ENCODE results near the gene DNHD1.

DNA sequence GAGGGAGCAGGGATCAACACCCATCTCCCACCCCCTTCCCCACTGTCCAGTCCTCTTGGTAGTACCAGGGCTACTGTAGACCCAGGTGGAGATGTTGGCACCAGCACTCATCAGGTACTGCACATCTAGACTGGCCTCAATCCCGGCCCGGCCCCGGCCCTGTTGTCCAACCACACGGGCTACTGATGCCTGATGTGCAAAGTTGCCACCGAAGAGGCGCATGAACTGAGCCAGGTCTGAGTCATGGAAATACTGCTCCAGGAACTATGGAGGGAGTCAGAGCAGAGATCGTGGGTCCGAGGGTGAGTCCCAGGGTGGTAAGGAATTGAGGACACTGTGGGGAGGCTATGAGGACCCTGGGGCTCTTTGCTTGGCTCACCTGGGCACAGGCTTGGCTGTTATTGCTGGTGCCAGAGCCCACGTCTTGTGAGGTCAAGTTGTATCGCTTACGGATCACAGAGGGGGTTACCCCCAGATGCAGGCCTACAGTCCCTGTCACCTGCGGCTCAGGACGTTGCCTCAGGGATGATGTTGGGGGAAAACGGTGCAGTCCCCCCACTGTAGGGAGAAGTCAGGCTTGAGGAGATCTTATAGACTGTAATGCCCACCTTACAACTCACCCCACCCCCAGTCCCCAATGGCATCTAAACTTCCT is 119.6 kb downstream of the DNHD1 start:
- TF ChIP-seq POLR2AphosphoS5 (IDR thresholded peaks at IDR 0.05; ENCODE audit: low read depth) (no peak), GABPA (IDR thresholded peaks at IDR 0.05; ENCODE audit: low read depth) (no peak), SPI1 (IDR thresholded peaks at IDR 0.05; ENCODE audit: borderline replicate concordance, low read depth) (no peak)
- TF ChIP-seq, protein P1, sequence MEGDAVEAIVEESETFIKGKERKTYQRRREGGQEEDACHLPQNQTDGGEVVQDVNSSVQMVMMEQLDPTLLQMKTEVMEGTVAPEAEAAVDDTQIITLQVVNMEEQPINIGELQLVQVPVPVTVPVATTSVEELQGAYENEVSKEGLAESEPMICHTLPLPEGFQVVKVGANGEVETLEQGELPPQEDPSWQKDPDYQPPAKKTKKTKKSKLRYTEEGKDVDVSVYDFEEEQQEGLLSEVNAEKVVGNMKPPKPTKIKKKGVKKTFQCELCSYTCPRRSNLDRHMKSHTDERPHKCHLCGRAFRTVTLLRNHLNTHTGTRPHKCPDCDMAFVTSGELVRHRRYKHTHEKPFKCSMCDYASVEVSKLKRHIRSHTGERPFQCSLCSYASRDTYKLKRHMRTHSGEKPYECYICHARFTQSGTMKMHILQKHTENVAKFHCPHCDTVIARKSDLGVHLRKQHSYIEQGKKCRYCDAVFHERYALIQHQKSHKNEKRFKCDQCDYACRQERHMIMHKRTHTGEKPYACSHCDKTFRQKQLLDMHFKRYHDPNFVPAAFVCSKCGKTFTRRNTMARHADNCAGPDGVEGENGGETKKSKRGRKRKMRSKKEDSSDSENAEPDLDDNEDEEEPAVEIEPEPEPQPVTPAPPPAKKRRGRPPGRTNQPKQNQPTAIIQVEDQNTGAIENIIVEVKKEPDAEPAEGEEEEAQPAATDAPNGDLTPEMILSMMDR (IDR thresholded peaks at IDR 0.05; ENCODE audit: insufficient read depth, low read length): no peak
- TF ChIP-seq, protein P2, sequence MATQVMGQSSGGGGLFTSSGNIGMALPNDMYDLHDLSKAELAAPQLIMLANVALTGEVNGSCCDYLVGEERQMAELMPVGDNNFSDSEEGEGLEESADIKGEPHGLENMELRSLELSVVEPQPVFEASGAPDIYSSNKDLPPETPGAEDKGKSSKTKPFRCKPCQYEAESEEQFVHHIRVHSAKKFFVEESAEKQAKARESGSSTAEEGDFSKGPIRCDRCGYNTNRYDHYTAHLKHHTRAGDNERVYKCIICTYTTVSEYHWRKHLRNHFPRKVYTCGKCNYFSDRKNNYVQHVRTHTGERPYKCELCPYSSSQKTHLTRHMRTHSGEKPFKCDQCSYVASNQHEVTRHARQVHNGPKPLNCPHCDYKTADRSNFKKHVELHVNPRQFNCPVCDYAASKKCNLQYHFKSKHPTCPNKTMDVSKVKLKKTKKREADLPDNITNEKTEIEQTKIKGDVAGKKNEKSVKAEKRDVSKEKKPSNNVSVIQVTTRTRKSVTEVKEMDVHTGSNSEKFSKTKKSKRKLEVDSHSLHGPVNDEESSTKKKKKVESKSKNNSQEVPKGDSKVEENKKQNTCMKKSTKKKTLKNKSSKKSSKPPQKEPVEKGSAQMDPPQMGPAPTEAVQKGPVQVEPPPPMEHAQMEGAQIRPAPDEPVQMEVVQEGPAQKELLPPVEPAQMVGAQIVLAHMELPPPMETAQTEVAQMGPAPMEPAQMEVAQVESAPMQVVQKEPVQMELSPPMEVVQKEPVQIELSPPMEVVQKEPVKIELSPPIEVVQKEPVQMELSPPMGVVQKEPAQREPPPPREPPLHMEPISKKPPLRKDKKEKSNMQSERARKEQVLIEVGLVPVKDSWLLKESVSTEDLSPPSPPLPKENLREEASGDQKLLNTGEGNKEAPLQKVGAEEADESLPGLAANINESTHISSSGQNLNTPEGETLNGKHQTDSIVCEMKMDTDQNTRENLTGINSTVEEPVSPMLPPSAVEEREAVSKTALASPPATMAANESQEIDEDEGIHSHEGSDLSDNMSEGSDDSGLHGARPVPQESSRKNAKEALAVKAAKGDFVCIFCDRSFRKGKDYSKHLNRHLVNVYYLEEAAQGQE (IDR thresholded peaks at IDR 0.05; ENCODE audit: insufficient replicate concordance, low read depth): no peak
